Astrocyte of the spinal cord (primary cell): ENCODE measurements around the gene NSRP1.

ENCODE experiments used
- DNase-seq: peaks from one replicate; pipeline ENCODE4 v3.0.0; 2011; ENCODE audit warnings: low read depth, low spot score
- H3K4me3 ChIP-seq: 2 replicates; pipeline ENCODE4 v1.5.1; 2011; ENCODE audit warnings: low read depth, mild to moderate bottlenecking, low read length, moderate library complexity
- CTCF ChIP-seq: IDR thresholded peaks from 2 replicates; pipeline ENCODE4 v1.5.1; 2012; ENCODE audit warnings: low read depth, mild to moderate bottlenecking, low read length, inconsistent platforms
- in situ Hi-C: cut with HindIII; loops from 2 replicates; pipeline ENCODE4 v1.10.0; 2017; ENCODE audit warnings: low sequenced_read_pairs

Gene NSRP1

GRCh38 chr17:30101686-30102390 lies 14.8 kb upstream of the NSRP1 start:
- in situ Hi-C loops: no loop called here
- no peak for TF ChIP-seq CTCF
- DNase-seq: no peak
- no peak overlapping the region for H3K4me3 ChIP-seq

- TF ChIP-seq CTCF: no peak
- no peak for DNase-seq
- in situ Hi-C loops: no loop called here
- H3K4me3 ChIP-seq: no peak overlapping the region
Observed at GRCh38 chr17:30103921-30104320, 12.7 kb upstream of the NSRP1 start.

- peak; percentile 71 for DNase-seq
- H3K4me3 ChIP-seq: peak overlapping the region; percentile 34
- TF ChIP-seq CTCF: peak; percentile 95
- in situ Hi-C loops: no loop called here
Observed at GRCh38 chr17:30104575-30105339, 11.9 kb upstream of the NSRP1 start.

- in situ Hi-C loops: no loop called here
- DNase-seq: no peak
- H3K4me3 ChIP-seq: no peak overlapping the region
Observed at GRCh38 chr17:30112794-30113193, 3.8 kb upstream of the NSRP1 start.

GRCh38 chr17:30113213-30113612 lies 3.4 kb upstream of the NSRP1 start:
- DNase-seq: peak; percentile 68
- no peak for TF ChIP-seq CTCF
- H3K4me3 ChIP-seq: no peak overlapping the region
- in situ Hi-C loops: no loop called here

More at GRCh38 chr17:30112794-30113193, 3.8 kb upstream of the NSRP1 start:
- TF ChIP-seq CTCF: no peak

GRCh38 chr17:30116345-30116660 lies 313 bp upstream of the NSRP1 start:
- in situ Hi-C loops: no loop called here
- no peak for TF ChIP-seq CTCF
- peak overlapping the region; percentile 76 for H3K4me3 ChIP-seq
- no peak for DNase-seq
